Stimulated activated CD8-positive, alpha-beta memory T cell treated with anti-CD3 and anti-CD28 coated beads, Interleukin-12 subunit alpha, Interleukin-12 subunit beta, amount 100 ng/mL, for 24 hours (primary cell): Measurements from ENCODE around the gene CDHR5.
"Not testable (repeated sequence)": the region's sequence is repeated elsewhere in the genome, so short reads cannot be mapped to it uniquely, and the experiment has no call there.

Experiments used
- DNase-seq: peaks from one replicate; pipeline ENCODE4 v3.0.0-alpha.2; 2020; ENCODE audit errors: extremely low read depth

Gene CDHR5, protein sequence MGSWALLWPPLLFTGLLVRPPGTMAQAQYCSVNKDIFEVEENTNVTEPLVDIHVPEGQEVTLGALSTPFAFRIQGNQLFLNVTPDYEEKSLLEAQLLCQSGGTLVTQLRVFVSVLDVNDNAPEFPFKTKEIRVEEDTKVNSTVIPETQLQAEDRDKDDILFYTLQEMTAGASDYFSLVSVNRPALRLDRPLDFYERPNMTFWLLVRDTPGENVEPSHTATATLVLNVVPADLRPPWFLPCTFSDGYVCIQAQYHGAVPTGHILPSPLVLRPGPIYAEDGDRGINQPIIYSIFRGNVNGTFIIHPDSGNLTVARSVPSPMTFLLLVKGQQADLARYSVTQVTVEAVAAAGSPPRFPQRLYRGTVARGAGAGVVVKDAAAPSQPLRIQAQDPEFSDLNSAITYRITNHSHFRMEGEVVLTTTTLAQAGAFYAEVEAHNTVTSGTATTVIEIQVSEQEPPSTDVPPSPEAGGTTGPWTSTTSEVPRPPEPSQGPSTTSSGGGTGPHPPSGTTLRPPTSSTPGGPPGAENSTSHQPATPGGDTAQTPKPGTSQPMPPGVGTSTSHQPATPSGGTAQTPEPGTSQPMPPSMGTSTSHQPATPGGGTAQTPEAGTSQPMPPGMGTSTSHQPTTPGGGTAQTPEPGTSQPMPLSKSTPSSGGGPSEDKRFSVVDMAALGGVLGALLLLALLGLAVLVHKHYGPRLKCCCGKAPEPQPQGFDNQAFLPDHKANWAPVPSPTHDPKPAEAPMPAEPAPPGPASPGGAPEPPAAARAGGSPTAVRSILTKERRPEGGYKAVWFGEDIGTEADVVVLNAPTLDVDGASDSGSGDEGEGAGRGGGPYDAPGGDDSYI

DNA sequence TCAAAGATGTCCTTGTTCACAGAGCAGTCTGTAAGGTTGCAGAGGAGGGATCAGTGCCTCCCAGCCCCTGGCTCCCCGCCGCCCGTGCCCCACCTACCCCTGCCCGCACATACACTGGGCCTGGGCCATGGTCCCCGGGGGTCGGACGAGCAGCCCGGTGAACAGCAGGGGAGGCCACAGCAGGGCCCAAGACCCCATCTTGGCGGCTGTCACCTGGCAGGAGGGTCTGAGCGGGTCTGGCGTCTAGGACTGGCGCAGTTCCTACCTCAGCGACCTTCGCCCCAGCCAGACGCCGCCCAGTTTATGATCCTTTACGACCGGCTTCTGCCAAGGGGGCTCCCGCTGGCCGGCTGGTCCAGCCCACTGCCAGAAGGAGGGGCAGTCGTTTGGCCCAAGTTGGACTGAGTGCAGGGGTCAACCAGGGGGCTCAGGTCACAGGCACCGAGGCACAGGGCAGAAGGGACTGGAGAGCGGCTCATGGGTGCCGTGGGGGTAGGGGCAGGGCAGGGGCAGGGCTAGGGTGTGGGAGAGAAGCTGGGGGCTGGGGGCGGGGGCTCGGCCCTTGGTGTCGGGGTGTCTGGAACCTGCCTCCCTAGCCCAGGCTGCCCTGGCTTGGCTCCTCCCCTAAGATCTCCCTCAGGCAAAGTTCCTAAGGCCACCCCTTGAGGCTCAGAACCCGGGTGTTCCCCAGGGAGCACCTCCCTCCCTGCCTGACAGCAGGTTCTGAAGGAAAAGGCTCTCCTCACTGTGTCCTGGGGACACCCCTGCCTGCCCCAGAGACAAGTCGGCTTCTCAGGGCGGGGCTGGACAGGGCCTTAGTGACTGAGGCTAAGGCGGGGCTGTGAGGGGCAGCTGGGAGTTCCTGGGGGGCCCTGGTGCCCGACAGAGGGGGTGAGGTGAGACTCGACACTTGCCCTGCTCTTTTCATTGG, at the start of gene CDHR5:
Gene CDHR5 (minus strand): TSS at position 251 of the 931 bp plus-strand sequence. CDS start 53 bp downstream, at position 198.
- no peak for DNase-seq

DNA sequence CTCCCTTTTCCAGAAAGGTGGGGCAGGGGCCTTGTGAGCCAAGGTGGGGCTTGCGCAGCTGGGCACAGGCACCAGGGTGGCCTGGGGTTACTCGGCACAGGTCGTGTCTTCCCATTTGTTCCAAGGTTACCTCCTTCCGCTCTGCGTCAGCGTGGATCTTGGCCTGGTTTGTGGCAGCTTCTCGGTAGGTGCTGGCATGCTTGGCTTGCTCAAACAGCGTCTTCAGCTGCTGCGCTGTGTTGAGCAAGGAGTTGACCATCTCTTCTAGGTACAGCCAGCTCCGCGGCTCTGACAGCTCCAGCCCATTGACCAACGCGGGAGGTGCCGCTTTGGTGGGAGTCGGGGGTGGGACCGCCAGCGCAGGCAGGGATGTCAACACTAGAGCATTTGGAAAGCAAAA, 49.7 kb upstream of the CDHR5 start:
- DNase-seq = no peak

DNA sequence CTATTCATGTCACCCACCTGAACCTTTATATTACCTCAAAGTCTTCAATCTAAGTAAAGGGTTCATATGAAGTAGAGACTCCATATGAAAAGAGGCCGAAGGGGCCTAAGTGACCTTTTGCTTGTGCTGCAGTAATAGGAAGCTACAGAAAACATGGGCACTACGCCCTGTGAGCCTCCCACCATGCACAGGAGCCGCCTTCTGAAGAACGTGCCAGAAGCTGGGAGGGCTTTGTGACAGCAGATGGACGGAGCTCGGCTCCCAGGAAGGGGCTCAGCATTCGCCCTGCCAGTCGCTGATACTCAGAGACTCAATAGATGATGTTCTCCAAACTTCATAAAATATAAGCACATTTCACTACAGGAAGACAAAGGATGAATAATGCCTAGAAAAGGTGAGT, 49.1 kb upstream of the CDHR5 start:
- DNase-seq = no peak

DNA sequence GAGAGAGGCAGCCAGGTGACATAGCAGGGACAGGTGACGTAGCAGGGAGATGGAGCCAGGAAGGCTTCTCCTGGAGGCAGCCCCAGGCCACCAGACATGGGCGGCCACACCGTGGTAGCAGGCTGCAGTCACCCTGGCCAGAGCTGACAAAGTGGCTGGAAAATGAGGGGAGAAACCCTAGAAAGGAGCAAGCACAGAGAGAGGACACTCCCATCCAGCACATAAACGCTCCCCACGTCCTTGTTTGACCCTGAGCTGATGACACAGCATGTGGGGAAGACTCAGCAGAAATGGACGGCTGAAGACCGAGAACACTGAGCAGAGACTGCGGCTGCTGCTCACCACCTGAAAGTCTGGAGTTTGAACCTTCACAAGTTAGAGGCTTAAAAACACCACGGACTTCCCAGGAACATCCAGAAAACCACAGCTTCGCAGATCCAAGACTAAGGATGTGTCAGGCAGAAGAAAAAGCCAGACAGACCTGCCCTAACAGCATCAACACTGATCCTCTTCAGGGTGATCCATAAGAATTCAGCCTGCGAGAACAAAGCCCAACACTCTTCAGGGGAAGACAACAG, 41.0 kb upstream of the CDHR5 start:
- no peak for DNase-seq

DNA sequence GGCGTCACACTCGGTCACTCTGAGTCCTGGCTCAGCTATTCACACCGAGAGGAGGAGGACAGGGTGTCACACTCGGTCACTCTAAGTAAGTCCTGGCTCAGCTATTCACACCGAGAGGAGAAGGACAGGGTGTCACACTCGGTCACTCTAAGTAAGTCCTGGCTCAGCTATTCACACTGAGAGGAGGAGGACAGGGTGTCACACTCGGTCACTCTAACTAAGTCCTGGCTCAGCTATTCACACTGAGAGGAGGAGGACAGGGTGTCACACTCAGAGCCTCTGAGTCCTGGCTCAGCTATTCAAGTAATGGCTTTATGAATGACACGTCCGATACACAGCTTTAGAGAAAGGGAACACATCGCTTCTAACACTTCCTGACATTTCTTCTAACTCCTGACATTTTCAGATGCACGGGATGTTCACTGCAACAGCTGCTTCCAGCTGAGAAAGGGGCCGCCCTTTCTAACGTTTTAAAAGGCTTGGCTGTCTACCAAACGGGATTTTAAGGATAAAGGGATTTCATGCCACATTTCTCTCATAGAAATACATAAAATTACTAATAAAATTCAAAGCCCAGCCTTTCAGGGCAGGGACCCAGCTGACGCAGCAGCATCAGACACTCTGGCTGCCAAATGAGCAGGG, 40.4 kb upstream of the CDHR5 start:
- DNase-seq = no peak

DNA sequence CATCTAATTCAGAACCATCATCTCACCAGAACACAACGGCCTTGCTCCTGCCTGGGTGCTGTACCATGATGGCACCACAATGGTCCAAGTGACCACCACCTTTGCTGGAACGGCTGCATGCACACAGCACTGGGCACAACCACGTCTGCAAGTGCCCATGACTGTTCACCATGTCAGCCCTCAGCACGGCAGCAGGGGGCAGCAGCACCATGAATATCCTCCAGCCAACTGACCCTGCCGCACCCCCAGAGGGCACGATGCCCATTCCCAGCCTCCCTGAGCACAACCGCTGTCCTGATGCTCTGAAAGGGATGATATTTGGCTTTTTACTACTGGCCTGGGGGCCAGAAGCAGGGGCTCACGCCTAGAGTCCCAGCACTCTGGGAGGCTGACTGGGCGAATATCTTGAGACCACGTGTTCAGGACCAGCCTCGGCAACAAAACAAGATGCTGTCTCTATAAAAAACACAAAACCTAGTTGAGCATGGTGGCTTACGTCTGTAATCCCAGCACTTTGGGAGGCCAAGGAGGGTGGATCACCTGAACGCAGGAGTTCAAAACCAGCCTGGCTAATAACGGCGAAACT, 38.0 kb upstream of the CDHR5 start:
- no peak for DNase-seq

DNA sequence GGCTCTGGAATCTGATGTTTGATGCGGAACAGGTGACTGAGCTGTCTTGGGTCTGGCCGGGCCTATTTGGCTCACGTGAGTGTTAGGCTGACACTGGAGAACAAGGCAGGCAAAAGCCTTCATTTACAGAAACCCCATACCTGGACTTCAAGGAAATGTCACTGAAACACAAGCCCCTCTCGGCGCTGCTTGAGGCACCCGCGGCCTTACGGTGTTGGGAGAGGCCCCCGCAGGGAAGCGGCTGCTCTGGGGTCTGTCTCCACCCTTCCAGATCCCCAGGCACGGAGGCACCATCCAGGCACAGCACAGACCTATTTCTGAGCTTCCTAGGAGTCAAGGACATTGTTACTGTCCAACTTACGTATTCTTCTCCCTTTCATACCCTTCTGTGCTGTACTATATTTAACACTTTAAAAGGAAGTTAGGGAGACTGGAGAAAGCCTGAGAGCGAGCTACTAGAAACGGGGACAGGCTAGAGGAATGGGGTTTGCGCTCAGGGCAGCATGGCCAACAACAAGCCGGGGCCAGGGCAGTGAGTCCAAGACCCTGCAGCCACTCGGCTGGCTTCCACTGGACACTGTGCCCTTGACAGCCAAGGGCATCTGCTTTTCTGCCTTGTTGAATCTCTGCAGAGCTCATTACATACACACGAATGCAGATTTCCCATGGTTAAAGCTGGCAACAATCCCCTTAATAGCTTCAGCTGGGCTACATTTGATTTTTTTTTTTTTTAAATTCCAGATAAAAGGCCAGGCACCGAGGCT, 36.1 kb upstream of the CDHR5 start:
- no peak for DNase-seq

DNA sequence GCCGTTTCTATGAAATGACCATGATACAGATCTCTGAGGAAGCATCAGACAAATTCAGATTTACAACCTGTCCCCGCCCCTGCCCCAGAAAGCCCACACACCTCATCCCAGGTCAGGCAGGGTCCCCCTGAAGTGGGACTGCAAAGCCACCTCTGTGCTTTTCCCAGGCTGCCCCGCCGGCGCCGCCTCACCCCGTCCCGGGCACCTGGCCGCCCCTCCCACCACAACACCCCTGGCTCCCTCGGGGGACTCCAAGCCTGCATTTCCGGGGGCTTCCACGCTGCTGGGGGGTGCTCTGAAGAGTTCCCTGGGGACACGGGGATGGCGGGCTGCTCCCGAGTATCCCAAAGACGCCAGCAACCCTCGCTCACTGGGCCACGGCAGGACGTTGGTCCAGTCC, 35.5 kb upstream of the CDHR5 start:
- DNase-seq = no peak

DNA sequence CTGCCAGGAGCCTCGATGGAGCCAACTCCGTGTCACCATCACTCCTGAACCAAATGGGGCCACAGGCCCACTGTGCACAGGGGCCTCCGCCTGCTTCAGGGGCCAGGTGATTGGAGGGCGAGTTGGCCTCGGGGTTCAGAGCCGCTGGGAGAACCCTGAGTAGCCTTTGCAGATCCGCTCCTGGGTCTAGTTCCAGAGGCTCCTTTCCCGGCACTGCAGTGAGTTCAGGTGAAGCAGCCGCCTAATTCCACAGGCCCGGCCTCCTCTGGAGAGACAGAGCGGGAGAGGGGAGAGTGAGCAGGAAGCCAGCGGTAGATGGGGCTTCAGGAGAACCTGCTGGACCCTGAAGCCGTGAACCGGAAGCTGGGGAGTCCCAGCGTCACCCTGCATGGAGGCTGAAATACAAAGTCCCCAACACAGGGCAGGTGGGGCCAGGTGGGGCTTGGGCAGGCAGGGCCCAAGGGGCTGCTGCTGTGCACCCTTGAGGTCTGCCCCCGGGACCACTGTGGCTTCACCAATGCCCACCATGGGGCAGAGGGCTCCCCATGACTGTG, 34.9 kb upstream of the CDHR5 start:
- no peak for DNase-seq

DNA sequence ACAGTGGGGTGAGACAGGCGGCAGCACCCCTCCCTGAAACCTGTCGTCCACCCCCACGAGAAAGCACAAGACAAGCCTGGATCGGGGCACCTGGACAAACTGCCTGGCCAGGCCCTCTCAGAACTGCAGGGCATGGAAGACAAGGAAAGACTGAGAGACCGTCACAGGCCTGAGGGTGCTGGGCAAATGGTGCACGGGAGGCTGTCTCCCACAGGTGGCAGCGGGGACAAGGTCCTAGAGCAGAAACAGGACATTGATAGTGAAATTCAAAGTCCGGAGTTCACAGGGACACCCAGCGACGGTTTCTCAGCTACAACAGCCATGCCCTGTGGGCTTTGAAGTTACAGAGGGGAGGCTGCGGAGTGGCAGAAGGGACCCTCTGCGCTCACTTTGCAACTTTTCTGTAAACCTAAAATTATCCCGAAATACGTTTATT, 33.0 kb upstream of the CDHR5 start:
- DNase-seq = no peak

DNA sequence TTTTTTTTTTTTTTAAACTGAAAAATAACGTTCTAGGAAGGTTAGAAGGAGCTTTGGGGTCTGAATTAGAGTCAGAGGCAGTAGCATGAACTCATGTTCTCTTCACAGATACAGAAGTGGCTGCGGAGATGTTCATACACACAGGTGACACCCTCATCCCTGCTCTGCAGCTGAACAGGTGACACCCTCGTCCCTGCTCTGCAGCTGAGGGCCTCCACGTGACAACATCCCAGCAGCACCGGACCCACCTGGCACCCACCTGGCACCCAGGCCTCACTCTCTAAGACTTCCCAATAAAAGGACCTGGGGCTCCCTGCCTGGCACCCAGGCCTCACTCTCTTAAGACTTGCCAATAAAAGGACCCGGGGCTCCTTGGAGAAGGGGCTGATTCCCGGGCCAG, 32.1 kb upstream of the CDHR5 start:
- DNase-seq = no peak

DNA sequence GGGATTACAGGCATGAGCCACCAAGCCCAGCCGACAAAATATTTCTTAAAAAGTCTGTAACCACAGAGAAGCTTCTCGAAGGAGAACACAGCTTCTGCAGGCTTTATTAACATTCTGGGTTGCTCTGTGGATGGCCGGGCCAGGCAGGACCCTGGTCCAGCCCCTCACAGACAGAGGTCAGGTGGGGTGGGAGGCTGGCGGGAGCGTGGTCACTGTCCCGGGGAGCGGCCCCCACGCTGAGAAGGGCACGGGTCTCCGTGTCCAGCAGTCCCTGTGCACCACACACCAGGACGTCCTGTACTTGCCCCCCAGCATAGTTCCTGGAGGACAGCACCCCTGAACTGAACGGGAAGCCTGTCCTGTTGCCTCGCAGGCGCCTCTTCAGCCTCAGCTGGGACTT, 31.7 kb upstream of the CDHR5 start:
- DNase-seq = no peak

DNA sequence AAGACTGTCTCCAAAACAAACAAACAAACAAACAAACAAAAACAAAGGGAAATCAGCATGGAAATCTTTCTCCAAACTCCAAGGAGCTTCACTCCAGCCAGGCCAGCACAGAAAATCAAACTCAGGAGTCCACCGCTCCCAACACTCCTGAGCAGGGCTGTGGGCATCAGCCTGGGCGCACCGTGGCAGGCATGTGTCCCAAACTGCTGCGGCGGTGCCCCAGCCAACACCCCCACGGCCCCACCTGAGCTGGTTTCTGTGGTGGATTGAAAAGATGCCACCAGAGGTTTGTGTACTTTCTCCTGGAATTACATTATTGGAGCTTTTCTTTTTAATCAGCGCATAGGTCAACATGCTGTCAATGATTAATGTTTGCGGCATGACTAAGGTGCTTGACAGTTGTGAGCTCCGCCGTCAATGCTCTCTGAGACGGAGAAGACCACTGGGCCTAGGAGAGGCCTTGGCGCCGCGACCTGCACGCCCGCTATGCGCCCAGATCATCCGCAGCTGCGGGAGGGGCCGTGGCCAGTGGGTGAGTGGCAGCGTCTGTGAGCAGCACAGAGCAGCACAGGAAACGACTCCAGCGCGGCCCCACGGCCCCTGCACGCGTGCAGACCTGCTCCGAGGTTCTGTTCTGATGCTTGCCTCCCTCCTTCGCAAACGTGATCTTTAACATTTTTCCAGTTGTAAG, 30.4 kb upstream of the CDHR5 start:
- no peak for DNase-seq

DNA sequence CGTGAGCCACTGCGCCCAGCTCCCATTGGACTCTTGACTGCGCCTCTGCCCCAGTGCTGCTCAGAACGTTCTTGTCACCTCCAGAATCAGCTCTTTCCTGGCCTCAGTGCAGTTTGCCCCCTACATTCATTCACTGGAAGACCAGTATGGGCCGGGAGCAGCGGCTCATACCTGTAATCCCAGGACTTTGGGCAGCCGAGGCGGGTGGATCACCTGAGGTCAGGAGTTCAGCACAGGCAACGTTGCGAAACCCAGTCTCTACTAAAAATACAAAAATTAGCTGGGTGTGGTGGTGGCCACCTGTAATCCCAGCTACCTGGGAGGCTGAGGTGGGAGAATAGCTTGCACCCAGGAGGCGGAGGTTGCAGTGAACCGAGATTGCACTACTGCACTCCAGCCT, 29.7 kb upstream of the CDHR5 start:
- DNase-seq = not testable (repeated sequence)

DNA sequence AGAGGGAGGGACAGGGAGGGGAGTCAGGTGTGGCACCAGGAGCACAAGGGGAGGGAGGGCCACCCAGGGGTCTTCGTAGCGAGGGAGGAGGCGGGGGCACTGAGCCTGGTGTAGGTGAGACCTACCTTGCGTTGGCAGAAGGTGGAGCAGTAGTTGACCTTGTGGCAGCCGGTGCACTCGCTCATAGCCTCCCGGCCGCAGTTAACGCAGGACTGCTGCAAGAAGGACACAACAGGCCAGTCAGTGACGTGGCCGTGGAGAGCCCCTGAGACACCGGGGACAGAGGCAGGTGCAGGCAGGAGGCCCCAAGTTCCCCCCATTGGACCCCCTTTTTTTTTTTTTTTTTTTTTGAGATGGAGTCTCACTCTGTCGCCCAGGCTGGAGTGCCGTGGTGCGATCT, 29.1 kb upstream of the CDHR5 start:
- DNase-seq = no peak

DNA sequence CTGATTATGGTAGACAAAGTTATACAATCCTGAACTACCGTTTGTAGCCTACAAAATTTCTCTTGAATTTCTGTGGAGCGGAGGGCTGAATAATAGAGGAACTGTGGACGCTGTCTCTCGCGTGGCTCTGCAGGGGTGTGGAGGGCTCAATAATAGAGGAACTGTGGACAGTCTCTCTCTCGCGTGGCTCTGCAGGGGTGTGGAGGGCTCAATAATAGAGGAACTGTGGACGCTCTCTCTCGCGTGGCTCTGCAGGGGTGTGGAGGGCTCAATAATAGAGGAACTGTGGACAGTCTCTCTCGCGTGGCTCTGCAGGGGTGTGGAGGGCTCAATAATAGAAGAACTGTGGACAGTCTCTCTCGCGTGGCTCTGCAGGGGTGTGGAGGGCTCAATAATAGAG, 28.4 kb upstream of the CDHR5 start:
- not testable (repeated sequence) for DNase-seq

DNA sequence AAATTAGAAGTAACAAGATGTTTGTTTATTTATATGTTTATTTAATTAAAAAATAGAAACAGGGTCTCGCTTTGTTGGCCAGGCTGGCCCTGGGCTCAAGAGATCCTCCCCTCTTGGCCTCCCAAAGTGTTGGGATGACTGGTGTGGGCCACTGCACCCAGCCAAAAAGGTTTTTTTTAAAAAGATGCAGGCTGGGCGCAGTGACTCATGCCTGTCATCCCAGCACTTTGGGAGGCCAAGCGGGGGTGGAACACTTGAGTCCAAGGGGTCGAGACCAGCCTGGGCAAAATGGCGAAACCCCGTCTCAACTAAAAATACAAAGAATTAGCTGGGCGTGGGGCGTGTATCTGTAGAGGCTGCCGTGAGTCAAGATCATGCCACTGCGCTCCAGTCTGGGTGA, 25.7 kb upstream of the CDHR5 start:
- no peak for DNase-seq

DNA sequence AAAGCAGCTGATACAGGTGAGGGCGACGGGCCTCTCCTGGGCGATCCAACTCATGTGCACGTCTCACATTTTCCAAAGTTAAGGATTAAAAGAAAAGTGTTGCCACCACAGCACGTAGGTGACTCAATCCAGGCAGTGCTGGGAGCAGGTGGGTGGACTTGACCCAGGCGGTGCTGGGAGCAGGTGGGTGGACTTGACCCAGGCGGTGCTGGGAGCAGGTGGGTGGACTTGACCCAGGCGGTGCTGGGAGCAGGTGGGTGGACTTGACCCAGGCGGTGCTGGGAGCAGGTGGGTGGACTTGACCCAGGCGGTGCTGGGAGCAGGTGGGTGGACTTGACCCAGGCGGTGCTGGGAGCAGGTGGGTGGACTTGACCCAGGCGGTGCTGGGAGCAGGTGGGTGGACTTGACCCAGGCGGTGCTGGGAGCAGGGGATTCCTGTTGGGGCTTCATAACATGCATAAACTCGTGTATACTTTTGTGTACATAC, 23.0 kb upstream of the CDHR5 start:
- not testable (repeated sequence) for DNase-seq

DNA sequence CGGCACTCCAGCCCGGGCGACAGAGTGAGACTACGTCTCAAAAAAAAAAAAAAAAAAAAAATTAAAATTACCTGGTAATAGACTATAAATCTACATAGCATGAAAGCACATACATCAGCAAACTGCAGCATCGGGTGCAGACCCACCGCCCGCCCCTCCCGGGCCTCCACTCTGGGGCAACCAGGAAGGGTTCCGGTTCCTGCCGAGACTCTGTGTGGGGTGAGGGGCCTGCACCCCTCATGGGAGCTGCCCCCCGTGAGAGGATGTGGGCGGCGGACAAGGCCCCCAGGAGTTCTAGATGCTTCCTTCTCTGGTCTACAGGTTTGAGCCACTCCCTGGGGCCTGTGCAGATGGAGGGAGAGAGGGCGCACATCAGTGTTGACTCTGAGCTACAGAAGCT, 21.5 kb upstream of the CDHR5 start:
- DNase-seq = no peak
